VCaP (cell line): ENCODE data around the gene GPR162.

Source experiments
- H3K27ac ChIP-seq: fragments of 450-650 bp; 2 replicates; pipeline ENCODE4 v1.5.1; 2017
- TF ChIP-seq, protein P1 (sequence below): fragments of 450-650 bp; conservative IDR thresholded peaks from 2 replicates; pipeline ENCODE4 v1.5.1; 2017; ENCODE audit warnings: mild to moderate bottlenecking, moderate library complexity

GPR162 gene

DNA sequence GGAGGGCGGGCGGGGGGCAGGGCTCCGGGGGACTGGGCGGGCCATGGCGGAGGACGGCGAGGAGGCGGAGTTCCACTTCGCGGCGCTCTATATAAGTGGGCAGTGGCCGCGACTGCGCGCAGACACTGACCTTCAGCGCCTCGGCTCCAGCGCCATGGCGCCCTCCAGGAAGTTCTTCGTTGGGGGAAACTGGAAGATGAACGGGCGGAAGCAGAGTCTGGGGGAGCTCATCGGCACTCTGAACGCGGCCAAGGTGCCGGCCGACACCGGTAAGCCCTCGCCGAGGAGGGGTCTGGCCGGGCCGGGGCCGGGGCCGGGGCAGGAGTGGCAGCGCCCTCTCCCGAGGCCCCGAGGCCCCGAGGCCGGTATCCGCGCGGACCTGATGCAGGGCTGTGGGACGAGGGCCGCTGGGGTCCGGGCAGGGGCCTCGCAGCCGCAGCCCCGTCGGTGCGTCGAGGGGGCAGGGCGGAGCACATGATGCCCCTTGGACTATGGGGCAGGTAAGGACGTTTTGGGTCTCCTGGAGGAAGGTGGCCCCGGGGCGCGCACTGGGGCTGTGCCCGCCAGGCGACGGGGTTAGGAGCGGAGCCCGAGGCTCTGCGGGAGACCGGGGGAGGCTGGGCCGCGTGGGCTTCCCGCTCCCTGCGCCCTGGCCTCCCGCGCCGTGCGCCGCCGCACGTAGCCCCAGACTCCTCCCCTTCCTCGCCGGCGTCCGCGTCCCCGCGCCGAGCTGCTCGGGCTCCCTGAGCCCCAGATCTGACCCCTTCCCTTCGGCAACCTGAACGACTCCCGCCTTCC, 46.0 kb downstream of the GPR162 start, which contains the start of gene TPI1:
Gene TPI1 (plus strand): TSS at position 119 of the 798 bp plus-strand sequence. CDS start 36 bp downstream, at position 155.
- H3K27ac ChIP-seq: peak within 1 kb of the TSS; percentile 99

DNA sequence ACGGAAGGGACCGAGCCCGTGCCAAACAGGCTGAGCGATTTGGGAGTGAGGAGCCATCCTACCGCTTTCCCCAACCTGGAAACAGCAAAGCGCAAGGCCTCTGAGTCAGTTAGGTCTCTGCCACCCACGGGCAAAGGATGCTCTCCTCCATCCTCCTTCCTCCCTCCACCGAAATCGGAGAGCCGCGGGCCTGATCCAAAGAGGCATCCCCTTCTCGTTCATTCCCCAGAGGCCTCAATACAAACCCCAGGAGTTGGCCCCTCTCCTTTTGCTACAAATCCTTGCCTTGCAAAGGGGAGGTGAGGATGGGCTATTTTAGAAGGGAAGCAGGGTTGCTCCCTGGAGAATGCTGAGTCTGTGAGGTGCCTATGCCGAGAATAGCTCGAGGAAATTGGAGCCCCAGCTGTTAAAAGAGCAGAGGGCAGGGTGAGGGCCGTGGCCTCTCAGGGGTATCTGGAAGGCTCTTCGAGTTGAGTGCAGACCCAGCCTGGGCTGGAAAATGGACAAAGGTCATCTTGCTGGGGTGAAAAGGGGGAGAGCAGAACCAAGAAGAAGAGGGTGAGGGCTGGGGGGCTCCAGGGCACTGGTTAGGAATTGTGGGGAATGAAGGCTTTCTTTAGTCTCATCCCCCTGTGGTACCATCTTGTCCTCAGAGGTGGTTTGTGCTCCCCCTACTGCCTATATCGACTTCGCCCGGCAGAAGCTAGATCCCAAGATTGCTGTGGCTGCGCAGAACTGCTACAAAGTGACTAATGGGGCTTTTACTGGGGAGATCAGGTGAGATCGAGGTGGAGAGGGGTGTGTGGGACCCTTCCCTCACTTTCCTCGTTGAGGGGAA, 46.8 kb downstream of the GPR162 start:
- TF ChIP-seq, protein P1, sequence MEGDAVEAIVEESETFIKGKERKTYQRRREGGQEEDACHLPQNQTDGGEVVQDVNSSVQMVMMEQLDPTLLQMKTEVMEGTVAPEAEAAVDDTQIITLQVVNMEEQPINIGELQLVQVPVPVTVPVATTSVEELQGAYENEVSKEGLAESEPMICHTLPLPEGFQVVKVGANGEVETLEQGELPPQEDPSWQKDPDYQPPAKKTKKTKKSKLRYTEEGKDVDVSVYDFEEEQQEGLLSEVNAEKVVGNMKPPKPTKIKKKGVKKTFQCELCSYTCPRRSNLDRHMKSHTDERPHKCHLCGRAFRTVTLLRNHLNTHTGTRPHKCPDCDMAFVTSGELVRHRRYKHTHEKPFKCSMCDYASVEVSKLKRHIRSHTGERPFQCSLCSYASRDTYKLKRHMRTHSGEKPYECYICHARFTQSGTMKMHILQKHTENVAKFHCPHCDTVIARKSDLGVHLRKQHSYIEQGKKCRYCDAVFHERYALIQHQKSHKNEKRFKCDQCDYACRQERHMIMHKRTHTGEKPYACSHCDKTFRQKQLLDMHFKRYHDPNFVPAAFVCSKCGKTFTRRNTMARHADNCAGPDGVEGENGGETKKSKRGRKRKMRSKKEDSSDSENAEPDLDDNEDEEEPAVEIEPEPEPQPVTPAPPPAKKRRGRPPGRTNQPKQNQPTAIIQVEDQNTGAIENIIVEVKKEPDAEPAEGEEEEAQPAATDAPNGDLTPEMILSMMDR: no peak
- peak overlapping the region; percentile 99 for H3K27ac ChIP-seq

More for the DNA sequence above, 46.0 kb downstream of the GPR162 start, which contains the start of gene TPI1:
- TF ChIP-seq, protein P1: no peak

DNA sequence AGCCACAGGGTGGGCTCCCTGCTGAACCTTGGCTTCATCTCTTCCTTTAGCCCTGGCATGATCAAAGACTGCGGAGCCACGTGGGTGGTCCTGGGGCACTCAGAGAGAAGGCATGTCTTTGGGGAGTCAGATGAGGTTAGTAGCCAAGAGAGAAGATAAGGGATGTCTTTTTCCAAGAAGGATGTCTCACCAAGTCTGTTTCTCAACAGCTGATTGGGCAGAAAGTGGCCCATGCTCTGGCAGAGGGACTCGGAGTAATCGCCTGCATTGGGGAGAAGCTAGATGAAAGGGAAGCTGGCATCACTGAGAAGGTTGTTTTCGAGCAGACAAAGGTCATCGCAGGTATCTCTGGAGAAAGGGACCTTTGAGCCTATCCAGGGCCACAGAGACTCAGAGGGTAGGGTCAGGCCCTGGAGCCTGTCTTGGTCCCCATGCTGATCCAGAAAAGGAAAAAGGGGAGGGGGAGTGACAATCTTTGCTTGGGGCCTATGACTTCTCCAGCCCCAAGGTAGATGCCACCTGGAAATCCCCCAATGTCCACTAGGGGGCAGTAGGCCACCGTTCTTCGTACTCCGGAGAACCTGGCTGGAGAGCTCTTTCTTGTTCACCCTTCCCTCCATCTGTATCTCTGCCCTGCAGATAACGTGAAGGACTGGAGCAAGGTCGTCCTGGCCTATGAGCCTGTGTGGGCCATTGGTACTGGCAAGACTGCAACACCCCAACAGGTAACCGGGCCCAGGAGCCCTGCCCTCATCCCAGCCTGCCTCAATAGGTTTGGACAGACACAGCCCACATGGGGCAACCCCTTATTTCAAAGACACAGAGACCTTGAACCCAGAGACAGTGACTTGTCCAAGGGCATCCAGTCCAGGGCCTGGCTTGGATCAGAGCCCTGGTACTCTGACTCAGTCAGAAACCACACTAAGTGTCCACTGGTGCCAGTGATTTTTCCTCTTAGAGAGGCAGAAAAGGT, 47.7 kb downstream of the GPR162 start:
- TF ChIP-seq, protein P1: peak; percentile 96
- peak overlapping the region; percentile 99 for H3K27ac ChIP-seq

DNA sequence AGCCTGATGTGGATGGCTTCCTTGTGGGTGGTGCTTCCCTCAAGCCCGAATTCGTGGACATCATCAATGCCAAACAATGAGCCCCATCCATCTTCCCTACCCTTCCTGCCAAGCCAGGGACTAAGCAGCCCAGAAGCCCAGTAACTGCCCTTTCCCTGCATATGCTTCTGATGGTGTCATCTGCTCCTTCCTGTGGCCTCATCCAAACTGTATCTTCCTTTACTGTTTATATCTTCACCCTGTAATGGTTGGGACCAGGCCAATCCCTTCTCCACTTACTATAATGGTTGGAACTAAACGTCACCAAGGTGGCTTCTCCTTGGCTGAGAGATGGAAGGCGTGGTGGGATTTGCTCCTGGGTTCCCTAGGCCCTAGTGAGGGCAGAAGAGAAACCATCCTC, 48.7 kb downstream of the GPR162 start:
- H3K27ac ChIP-seq: peak overlapping the region; percentile 99

DNA sequence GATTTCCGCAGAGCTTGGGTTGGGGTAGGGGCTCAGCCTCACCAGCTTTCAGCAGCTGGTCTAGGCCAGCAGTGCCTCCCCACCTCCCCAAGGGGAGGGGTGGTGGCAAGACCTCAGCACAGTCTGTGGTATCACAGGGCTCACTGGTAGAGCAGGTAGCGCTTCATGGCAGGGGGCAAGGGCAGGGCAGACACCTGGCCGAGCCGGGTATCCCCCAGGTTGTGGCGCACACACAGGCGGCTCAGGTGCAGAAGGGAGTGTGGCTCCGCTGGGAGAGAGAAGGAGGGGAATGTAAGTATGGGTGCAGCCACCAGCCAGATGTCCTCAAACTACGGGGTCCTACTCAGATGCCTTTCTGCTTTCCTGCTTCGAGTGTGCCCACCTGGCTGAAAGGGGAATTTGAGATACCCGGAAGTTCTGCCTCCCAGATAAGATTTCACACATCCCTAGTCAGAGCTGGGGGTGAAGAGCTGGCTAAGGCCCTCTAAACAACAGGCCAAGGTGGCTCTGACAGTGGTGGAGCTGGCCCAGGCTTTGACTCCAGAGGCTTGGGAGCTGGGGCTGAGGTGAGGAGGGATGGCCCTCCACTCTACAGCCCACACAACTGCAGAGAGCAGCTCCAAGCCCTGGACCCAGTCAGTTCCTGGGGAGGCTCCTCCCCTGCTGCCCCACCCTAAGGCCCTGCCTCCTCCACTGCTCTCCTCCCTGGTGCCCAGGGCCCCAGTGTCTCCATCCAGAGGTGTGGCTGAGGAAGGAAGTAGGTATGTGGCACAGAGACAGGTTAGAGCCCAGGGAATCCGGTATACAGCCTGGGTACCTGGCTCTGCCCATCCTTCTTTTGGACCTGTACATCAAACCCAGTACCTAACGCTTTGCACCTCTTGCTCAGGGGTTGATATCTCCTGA, 49.7 kb downstream of the GPR162 start:
- H3K27ac ChIP-seq: peak overlapping the region; percentile 99
- TF ChIP-seq, protein P1: no peak

DNA sequence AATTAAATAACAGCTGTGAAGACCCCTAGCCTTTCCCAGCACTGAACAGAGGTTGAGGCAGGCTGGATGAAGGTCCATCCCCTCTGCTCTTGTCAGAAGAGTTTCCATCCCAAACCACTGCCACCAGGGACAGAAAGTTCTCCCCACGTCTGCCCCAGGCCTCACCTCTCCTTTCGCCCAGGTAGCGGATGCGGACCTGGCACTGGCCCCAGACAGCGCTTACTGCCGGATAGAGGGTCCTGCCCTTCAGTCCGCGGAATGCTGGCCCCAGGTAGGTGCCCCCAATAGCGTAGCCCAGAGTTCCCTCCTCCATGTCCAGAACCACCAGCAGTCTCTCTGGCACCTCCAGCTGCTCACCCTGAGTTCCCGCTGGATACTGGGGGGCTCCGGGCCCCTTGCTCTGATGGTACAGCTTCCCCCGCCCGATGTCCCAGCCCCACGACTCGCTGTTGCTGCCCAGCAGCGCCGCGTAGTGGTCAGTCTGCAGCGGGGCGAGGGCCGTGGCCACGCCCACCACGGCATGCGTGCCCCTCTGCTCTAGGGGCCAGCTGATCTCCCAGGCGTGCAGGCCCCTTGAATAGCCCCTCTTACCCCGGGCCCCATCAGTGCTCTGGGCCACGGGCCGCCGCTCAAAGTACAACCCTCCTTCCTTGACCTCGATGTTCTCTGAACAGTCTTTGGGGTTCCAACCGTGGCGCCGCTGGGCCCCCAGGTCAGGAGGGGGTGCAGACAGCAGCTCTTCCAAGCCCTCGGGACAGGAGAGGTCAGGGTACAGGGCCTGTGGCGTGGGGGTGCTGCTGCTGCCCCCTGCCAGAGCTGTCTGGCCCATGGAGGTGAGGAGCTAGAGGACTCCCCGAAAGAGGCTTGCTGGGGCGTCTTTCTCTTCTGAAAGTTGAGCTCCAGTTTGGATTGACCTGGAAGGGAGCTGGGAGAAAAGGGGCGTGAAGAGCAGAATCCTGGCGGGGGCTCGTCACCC, 50.7 kb downstream of the GPR162 start:
- TF ChIP-seq, protein P1: peak; percentile 99
- peak overlapping the region; percentile 99 for H3K27ac ChIP-seq
